ENCODE measurements around the gene EPB41L5.
A peak's percentile ranks its signal among the peaks of the same experiment; 100 is the strongest.
"Not testable (repeated sequence)": the region's sequence is repeated elsewhere in the genome, so short reads cannot be mapped to it uniquely, and the experiment has no call there.

EPB41L5 gene

GRCh38 chr2:120100627-120101026 is 87.8 kb downstream of the EPB41L5 start:
- DNase-seq (ENCODE audit: low spot score), result no peak

- no peak for DNase-seq (ENCODE audit: low spot score)
Observed at GRCh38 chr2:120103723-120104467, 91.0 kb downstream of the EPB41L5 start.

- DNase-seq (ENCODE audit: low spot score), result no peak
Observed at GRCh38 chr2:120104772-120105171, 91.9 kb downstream of the EPB41L5 start.

DNA sequence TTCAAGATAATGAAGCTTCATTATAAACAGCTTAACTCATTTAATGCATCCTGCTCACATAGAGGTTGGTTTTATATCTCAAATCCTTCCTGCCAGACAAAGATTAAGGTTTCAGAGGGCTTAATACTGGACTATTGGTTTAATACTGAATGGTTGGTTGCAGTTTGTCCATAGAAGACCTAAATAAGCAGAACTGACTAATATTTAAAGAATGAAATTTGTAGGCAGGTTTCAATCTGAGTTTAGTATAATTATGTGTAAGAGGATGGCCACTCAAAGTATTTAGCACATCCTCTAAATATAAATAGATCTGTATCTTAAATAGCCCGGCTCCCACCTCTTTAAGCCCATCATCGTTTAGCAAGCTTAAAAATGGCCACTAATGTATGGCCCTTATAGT is 92.5 kb downstream of the EPB41L5 start:
- DNase-seq (ENCODE audit: low spot score), result peak; percentile 9

DNA sequence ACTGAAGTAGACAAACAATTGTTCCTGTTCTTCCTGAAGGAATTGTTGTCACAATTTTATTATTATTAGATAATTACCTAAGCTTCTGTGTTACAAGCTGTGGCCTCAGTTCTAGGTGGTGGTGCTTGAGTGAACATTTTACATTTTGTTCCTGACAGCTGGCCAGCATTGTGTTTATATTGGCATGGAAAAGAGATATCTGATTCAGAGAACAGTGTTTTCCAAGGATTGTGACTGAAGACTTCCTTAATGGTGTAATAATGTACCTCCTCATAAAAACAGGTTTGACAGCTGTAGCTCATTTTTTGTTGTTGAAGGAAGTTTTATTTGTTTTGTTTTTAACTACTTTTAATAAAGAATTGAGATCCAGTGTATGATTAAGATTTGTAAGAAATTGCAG is 95.2 kb downstream of the EPB41L5 start:
- no peak for DNase-seq (ENCODE audit: low spot score)

GRCh38 chr2:120108749-120109148 is 95.9 kb downstream of the EPB41L5 start:
- DNase-seq (ENCODE audit: low spot score), result no peak

DNA sequence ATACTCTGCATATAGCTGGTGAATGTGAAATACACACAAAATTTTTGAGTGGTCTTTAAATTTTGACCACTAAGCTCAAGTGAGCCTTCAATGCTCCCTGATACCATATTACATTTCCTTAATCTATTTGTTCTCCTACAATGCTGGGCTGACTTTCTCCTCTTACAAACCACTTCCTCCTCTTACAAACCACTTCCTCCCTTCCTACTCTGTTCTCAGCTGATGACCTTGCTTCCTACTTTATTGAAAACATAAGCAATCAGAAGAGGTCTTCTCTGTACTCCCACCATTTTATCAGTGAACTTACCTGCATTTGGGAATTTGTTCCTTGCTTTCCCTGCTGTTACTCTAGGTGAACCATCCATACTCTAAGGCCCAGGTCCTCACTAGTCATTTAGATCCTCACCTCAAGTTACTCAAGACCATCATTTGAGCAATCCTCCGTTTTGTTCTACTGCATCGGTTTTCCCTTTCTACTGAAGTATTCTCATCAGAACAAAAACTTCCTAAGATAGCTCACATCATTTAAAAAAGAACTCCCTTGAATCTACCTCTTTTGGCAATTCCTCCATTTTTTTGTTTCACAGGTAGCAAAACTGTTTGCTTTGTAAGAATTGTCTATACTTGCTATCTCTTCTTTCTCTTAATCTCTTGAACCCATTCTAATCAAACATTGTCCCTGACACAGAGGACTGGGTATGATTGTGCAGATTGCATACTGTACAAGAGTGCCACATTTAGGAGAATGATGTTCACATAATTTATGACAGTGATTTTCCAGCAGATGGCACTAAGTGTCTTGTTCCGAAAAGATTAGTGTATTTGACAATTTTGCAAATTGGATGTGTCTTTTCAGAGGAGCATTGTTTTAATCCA is 96.5 kb downstream of the EPB41L5 start:
- peak; percentile 48 for DNase-seq (ENCODE audit: low spot score)

DNA sequence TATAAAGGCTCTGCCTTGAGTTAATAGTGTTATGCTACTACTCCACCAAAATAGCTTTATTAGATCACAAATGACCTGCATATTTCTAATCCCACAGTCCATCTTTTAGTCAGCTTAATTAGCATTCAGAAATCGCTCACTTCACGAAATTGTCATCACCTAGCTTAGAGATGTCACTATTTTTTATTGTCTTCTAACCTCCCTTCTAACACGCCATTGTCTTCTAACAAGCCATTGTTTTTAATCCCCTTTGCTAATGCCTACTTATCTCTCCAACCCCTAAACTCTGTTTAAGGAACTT is 97.1 kb downstream of the EPB41L5 start:
- DNase-seq (ENCODE audit: low spot score), result no peak

GRCh38 chr2:120110507-120110906 is 97.6 kb downstream of the EPB41L5 start:
- no peak for DNase-seq (ENCODE audit: low spot score)

GRCh38 chr2:120111193-120111592 is 98.3 kb downstream of the EPB41L5 start:
- DNase-seq (ENCODE audit: low spot score), result no peak

- DNase-seq (ENCODE audit: low spot score), result no peak
Observed at GRCh38 chr2:120118018-120118417, 105.1 kb downstream of the EPB41L5 start.

- DNase-seq (ENCODE audit: low spot score), result no peak
Observed at GRCh38 chr2:120118471-120118870, 105.6 kb downstream of the EPB41L5 start.

DNA sequence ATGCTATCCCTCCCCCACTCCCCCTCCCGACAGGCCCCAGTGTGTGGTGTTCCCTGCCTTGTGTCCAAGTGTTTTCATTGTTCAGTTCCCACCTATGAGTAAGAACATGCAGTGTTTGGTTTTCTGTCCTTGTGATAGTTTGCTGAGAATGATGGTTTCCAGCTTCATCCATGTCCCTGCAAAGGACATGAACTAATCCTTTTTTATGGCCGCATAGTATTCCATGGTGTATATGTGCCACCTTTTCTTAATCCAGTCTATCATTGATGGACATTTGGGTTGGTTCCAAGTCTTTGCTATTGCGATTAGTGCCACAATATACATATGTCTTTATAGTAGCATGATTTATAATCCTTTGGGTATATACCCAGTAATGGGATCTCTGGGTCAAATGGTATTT is 108.5 kb downstream of the EPB41L5 start:
- not testable (repeated sequence) for DNase-seq (ENCODE audit: low spot score)

- no peak for DNase-seq (ENCODE audit: low spot score)
Observed at GRCh38 chr2:120123090-120123489, 110.2 kb downstream of the EPB41L5 start.

- no peak for DNase-seq (ENCODE audit: low spot score)
Observed at GRCh38 chr2:120125195-120125594, 112.3 kb downstream of the EPB41L5 start.

DNA sequence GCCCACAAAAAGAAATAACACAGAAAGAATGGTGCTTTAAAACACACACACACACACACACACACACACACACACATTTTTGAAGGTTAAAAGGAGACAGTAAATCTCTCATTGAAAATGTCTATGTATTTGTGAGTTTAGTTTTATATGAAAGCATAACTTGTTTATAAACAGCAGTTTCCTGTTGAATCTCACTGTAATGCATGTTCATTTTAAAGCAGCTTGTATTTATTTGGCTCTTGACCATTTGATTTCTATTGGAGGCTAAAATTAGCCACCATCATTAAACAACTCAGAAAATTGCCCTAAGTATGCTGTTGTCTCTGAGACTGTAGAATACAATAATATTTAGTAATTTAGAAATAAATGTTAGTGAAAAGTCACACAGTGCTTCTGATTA is 115.3 kb downstream of the EPB41L5 start:
- no peak for DNase-seq (ENCODE audit: low spot score)

DNA sequence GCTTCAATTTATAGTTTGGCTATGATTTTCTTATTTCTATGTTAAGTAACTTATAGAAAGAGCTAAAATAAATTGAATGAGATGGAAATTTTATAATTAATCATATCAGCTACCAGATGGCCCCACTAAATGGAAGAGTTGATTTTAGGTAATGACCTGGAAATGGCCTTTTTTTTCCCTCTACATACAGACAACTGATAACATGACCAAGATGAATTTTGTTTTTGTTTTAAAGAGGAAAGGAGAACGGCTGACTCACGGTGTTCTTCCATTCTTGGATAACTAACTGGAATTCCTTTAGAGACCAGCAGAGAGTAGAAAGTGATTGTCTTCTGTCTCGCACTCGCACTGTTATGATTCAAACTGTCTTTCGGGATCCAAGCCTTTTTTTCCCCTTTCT is 119.3 kb downstream of the EPB41L5 start:
- DNase-seq (ENCODE audit: low spot score), result no peak

- DNase-seq (ENCODE audit: low spot score), result no peak
Observed at GRCh38 chr2:120132691-120133090, 119.8 kb downstream of the EPB41L5 start.

DNA sequence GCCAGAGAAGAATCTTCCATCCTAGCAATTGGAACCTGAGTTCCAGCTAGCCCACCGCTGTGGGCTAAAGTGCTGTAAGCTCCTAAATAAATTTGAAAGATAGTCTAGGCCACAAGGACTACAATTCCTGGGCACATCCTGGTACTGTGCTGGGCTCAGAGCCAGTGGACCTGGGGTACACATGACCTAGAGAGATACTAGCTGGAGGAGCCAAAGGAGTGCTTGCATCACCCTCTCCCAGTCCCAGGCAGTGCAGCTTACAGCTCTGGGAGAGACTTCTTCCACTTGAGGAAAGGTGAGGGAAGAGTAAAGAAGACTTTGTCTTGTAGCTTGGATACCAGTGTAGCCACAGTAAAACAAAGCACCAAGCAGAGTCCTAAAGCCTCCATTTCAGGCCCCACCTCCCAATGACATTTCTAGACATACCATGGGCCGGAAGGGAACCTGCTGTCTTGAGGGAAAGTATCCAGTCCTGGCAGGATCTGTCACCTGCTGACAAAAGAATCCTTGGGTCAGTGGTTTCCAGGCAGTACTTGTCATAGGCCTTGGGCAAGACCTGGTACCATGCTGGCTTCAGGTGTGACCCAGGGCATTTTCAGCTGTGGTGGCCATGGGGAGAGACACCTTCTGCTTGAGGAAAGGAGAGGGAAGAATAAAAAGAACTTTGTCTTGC is 120.8 kb downstream of the EPB41L5 start:
- DNase-seq (ENCODE audit: low spot score), result no peak

DNA sequence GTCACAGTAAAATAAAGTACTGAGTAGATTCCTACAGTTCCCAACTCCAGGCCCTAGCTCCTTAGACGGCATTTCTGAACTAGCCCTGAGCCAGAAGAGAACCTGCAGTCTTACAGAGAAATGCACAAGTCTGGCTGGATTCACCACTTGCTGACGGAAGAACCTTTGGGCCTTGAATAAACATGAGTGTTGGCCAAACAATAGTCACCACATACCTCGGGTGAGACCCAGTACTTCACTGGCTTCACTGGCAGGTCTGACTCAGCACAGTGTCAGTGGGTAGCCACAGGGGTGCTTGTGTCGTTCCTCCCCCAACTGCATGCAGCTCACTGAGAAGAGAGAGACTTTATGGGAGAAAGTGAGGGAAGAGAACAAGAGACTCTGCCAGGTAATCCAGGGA is 121.4 kb downstream of the EPB41L5 start:
- DNase-seq (ENCODE audit: low spot score), result no peak

- not testable (repeated sequence) for DNase-seq (ENCODE audit: low spot score)
Observed at GRCh38 chr2:120135013-120135412, 122.1 kb downstream of the EPB41L5 start.

GRCh38 chr2:120140866-120141265 is 128.0 kb downstream of the EPB41L5 start:
- no peak for DNase-seq (ENCODE audit: low spot score)

Measured in activated CD4-positive, alpha-beta T cell treated with anti-CD3 and anti-CD28 coated beads, Interleukin-2, Interleukin-4, amounts not matched to agents 100 ng/mL and 50 ng/mL, durations not matched to agents 16 hours and 8 hours (primary cell).